NCI-H345 (cell line): ENCODE data around the gene ZFAND3.
A peak's percentile ranks its signal among the peaks of the same experiment; 100 is the strongest.

Experiments
- DNase-seq: peaks from one replicate; lab custom pipeline; 2025; lab: John Stamatoyannopoulos, UW

Gene ZFAND3

GRCh38 chr6:37894585-37894984, 75.1 kb downstream of the ZFAND3 start:
- no peak for DNase-seq

- DNase-seq: no peak
Observed at GRCh38 chr6:37897321-37897720, 77.8 kb downstream of the ZFAND3 start.

GRCh38 chr6:37897818-37898515, 78.4 kb downstream of the ZFAND3 start:
- DNase-seq: no peak

GRCh38 chr6:37903351-37904340, 84.1 kb downstream of the ZFAND3 start:
- DNase-seq: no peak

GRCh38 chr6:37904590-37904989, 85.1 kb downstream of the ZFAND3 start:
- no peak for DNase-seq

- no peak for DNase-seq
Observed at GRCh38 chr6:37906121-37906520, 86.6 kb downstream of the ZFAND3 start.

GRCh38 chr6:37910998-37911397, 91.5 kb downstream of the ZFAND3 start:
- no peak for DNase-seq

GRCh38 chr6:37913210-37913609, 93.7 kb downstream of the ZFAND3 start:
- DNase-seq: no peak

GRCh38 chr6:37915463-37915862, 95.9 kb downstream of the ZFAND3 start:
- DNase-seq: no peak

- DNase-seq: no peak
Observed at GRCh38 chr6:37916149-37916548, 96.6 kb downstream of the ZFAND3 start.

GRCh38 chr6:37916675-37917074, 97.1 kb downstream of the ZFAND3 start:
- DNase-seq: no peak

- DNase-seq: no peak
Observed at GRCh38 chr6:37917566-37917965, 98.0 kb downstream of the ZFAND3 start.

- no peak for DNase-seq
Observed at GRCh38 chr6:37919417-37920157, 100.1 kb downstream of the ZFAND3 start.

GRCh38 chr6:37920667-37921066, 101.1 kb downstream of the ZFAND3 start:
- peak; percentile 1 for DNase-seq

- no peak for DNase-seq
Observed at GRCh38 chr6:37922563-37922962, 103.0 kb downstream of the ZFAND3 start.

- DNase-seq: no peak
Observed at GRCh38 chr6:37923514-37923913, 104.0 kb downstream of the ZFAND3 start.

GRCh38 chr6:37926661-37927060, 107.1 kb downstream of the ZFAND3 start:
- no peak for DNase-seq

GRCh38 chr6:37928217-37928616, 108.7 kb downstream of the ZFAND3 start:
- DNase-seq: no peak

- DNase-seq: no peak
Observed at GRCh38 chr6:37930288-37930971, 110.9 kb downstream of the ZFAND3 start.

GRCh38 chr6:37931066-37931465, 111.5 kb downstream of the ZFAND3 start:
- no peak for DNase-seq

- no peak for DNase-seq
Observed at GRCh38 chr6:37934276-37934675, 114.7 kb downstream of the ZFAND3 start.

- no peak for DNase-seq
Observed at GRCh38 chr6:37936150-37936549, 116.6 kb downstream of the ZFAND3 start.
